ENCODE measurements around the gene PPP1R16B. TPM values are rescaled to one million over a fixed set of nuclear protein-coding genes. Genes with fewer than 3 reads are reported as not detected.

Gene PPP1R16B
- total RNA-seq, 2 donors from 2014 or later = 7.3 to 8.9 TPM

- Histone ChIP-seq H3K4me1 (ENCODE audit: control insufficient read depth in 1 of 2, low read depth in 2 of 2) (no peaks in the 10 kb centered on the region), H3K36me3 (no peaks in the 10 kb centered on the region), H3K9me3 (no peaks in the 10 kb centered on the region), H3K27me3 (replicated peaks; ENCODE audit: insufficient read depth) (no peaks in the 10 kb centered on the region), H3K4me3 (no peak overlapping the region), H3K27ac (no peak overlapping the region)
- ATAC-seq (ENCODE audit: insufficient number of reproducible peaks, low FRiP score, low read depth) = no peak
- no peak for TF ChIP-seq CTCF (IDR thresholded peaks at IDR 0.05)
- no peak for DNase-seq (ENCODE audit: low spot score)
Observed at GRCh38 chr20:38877483-38877882, 72.0 kb downstream of the PPP1R16B start.

- Histone ChIP-seq H3K36me3 (no peaks in the 10 kb centered on the region), H3K4me3 (no peak overlapping the region), H3K27ac (no peak overlapping the region), H3K9me3 (no peaks in the 10 kb centered on the region), H3K4me1 (ENCODE audit: control insufficient read depth in 1 of 2, low read depth in 2 of 2) (no peaks in the 10 kb centered on the region), H3K27me3 (replicated peaks; ENCODE audit: insufficient read depth) (no peaks in the 10 kb centered on the region)
- ATAC-seq (ENCODE audit: insufficient number of reproducible peaks, low FRiP score, low read depth) (no peak), DNase-seq (ENCODE audit: low spot score) (no peak)
- TF ChIP-seq CTCF (IDR thresholded peaks at IDR 0.05) = no peak
Observed at GRCh38 chr20:38878866-38879265, 73.4 kb downstream of the PPP1R16B start.

GRCh38 chr20:38880952-38881735, 75.6 kb downstream of the PPP1R16B start:
- no peaks in the 10 kb centered on the region for H3K27me3 ChIP-seq (replicated peaks; ENCODE audit: insufficient read depth)
- DNase-seq (ENCODE audit: low spot score) = no peak
- H3K27ac ChIP-seq = no peak overlapping the region

GRCh38 chr20:38881806-38882440, 76.4 kb downstream of the PPP1R16B start:
- DNase-seq (ENCODE audit: low spot score) = no peak
- no peak for TF ChIP-seq CTCF (IDR thresholded peaks at IDR 0.05)
- no peak overlapping the region for H3K4me3 ChIP-seq
- H3K36me3 ChIP-seq = no peaks in the 10 kb centered on the region
- ATAC-seq (ENCODE audit: insufficient number of reproducible peaks, low FRiP score, low read depth) = no peak
- no peaks in the 10 kb centered on the region for H3K9me3 ChIP-seq
- no peak overlapping the region for H3K27ac ChIP-seq
- H3K4me1 ChIP-seq (ENCODE audit: control insufficient read depth in 1 of 2, low read depth in 2 of 2) = no peaks in the 10 kb centered on the region
- H3K27me3 ChIP-seq (replicated peaks; ENCODE audit: insufficient read depth) = no peaks in the 10 kb centered on the region

More at GRCh38 chr20:38880952-38881735, 75.6 kb downstream of the PPP1R16B start:
- no peak overlapping the region for H3K4me3 ChIP-seq
- H3K4me1 ChIP-seq (ENCODE audit: control insufficient read depth in 1 of 2, low read depth in 2 of 2) = no peaks in the 10 kb centered on the region
- H3K36me3 ChIP-seq = no peaks in the 10 kb centered on the region
- no peak for ATAC-seq (ENCODE audit: insufficient number of reproducible peaks, low FRiP score, low read depth)
- no peak for TF ChIP-seq CTCF (IDR thresholded peaks at IDR 0.05)
- H3K9me3 ChIP-seq = no peaks in the 10 kb centered on the region

- Histone ChIP-seq H3K27me3 (replicated peaks; ENCODE audit: insufficient read depth) (no peaks in the 10 kb centered on the region), H3K27ac (no peak overlapping the region), H3K4me1 (ENCODE audit: control insufficient read depth in 1 of 2, low read depth in 2 of 2) (no peaks in the 10 kb centered on the region), H3K36me3 (no peaks in the 10 kb centered on the region), H3K9me3 (no peaks in the 10 kb centered on the region), H3K4me3 (no peak overlapping the region)
- no peak for TF ChIP-seq CTCF (IDR thresholded peaks at IDR 0.05)
- DNase-seq (ENCODE audit: low spot score) = no peak
- ATAC-seq (ENCODE audit: insufficient number of reproducible peaks, low FRiP score, low read depth) = no peak
Observed at GRCh38 chr20:38882600-38882999, 77.1 kb downstream of the PPP1R16B start.

Measured in thoracic aorta (tissue), 2 donors.